Measurements from ENCODE around the gene DYNLRB1.

- TF ChIP-seq CTCF (IDR thresholded peaks at IDR 0.05) (no peak), POLR2A (IDR thresholded peaks at IDR 0.05) (no peak), EP300 (IDR thresholded peaks at IDR 0.05) (no peak)
These were observed 36.6 kb upstream of the DYNLRB1 start for GRCh38 chr20:34479627-34480026.
